ENCODE measurements around the gene SPON1. TPM values are rescaled to one million over a fixed set of nuclear protein-coding genes. Genes with fewer than 3 reads are reported as not detected.
A peak's percentile ranks its signal among the peaks of the same experiment; 100 is the strongest.

SPON1 gene
- total RNA-seq, 4 donors from 2014 or later, result 42.6 to 74.0 (median 56.1) TPM

DNA sequence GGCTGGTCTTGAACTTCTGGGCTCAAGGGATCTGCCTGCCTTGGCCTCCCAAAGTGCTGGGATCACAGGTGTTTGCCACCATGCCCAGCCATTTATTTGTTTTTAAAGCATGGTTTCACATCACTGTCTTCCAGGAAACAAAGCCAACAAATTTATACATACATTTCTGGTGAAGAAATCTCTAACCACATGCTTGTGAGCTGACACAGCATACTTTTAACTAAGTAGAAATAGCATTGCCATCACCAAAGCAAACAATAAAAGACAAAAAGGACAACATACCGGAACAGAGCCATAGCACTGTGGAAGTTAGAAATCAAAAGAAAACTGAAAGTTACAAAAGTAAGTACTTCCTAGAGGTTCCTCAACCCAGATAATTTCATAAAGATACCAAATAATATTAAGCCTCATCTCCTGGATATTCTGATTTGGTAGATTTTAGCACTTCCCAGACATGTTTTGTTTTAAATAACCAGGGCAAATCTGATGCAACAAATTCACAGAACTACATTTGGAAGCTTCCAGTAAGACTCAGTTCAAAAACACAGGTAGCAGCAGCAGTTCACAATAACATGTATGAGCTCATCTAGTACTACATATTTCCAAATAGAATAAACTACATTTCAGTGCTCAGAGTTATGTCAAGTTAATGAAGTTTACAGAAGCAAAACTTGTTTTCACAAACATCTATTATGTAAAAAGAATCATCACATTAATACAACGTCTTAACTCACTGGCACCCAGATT lies 325.8 kb downstream of the SPON1 start:
- Histone ChIP-seq H3K36me3 (no peaks in the 10 kb centered on the region), H3K4me1 (peaks cover 0 to 6% (median 0%) of the 10 kb centered on the region in 4 donors), H3K4me3 (no peak overlapping the region), H3K9me3 (no peaks in the 10 kb centered on the region), H3K27ac (peak overlapping the region in 2 of 4 donors; percentile 23 to 54), H3K27me3 (no peaks in the 10 kb centered on the region)
- no peak for DNase-seq
- 42 to 73% methylated on average over 2 of the region's 2 CpGs for WGBS, 2 donors (ENCODE audit: low coverage in 1 of 2)
- TF ChIP-seq EP300 (IDR thresholded peaks at IDR 0.05; ENCODE audit: low read depth) (no peak), POLR2A (IDR thresholded peaks at IDR 0.05) (no peak), POLR2AphosphoS5 (IDR thresholded peaks at IDR 0.05) (no peak)
- TF ChIP-seq, protein P1, sequence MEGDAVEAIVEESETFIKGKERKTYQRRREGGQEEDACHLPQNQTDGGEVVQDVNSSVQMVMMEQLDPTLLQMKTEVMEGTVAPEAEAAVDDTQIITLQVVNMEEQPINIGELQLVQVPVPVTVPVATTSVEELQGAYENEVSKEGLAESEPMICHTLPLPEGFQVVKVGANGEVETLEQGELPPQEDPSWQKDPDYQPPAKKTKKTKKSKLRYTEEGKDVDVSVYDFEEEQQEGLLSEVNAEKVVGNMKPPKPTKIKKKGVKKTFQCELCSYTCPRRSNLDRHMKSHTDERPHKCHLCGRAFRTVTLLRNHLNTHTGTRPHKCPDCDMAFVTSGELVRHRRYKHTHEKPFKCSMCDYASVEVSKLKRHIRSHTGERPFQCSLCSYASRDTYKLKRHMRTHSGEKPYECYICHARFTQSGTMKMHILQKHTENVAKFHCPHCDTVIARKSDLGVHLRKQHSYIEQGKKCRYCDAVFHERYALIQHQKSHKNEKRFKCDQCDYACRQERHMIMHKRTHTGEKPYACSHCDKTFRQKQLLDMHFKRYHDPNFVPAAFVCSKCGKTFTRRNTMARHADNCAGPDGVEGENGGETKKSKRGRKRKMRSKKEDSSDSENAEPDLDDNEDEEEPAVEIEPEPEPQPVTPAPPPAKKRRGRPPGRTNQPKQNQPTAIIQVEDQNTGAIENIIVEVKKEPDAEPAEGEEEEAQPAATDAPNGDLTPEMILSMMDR (IDR thresholded peaks at IDR 0.05), result no peak
- intact Hi-C loops (cut with DNase I; ENCODE audit: low total_unique reads), result no loop called here
- in situ Hi-C loops (cut with MboI; ENCODE audit: low pct_ligation_motif_present in 1 of 4, low pct_unique_long_range_greater_than_20kb in 1 of 4, low sequenced_read_pairs in 3 of 4), result loop anchor here in 2 of 4 donors (25.0 kb wide), 2 partner anchors 124 to 174 kb away; no protein-coding TSS in a partner anchor

DNA sequence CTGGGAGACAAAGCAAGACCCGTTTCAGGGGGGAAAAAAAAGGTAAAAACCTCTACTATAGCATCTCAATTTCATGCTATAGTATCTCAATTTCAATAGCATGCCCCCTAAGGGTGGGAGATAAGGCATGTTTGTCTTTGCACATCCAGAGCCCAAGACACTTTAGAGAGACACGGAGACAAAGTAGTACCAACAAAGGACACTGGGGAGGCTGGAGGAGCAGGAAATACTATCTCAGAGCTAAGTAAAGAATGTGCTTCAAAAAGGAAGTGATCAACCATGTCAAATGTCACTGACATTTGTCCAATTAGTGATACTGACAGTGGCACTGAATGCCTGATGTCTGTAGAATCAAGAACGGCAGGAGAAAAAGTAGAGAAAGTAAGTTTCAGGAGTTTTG lies 327.9 kb downstream of the SPON1 start:
- DNase-seq, result no peak
- Histone ChIP-seq H3K27ac (no peak overlapping the region), H3K9me3 (no peaks in the 10 kb centered on the region), H3K4me3 (no peak overlapping the region), H3K27me3 (no peaks in the 10 kb centered on the region), H3K36me3 (no peaks in the 10 kb centered on the region), H3K4me1 (peaks cover 0 to 6% (median 0%) of the 10 kb centered on the region in 4 donors)
- in situ Hi-C loops (cut with MboI; ENCODE audit: low pct_ligation_motif_present in 1 of 4, low pct_unique_long_range_greater_than_20kb in 1 of 4, low sequenced_read_pairs in 3 of 4) (loop anchor here (10.0 to 25.0 kb wide), 3 partner anchors 122 to 172 kb away; no protein-coding TSS in a partner anchor), intact Hi-C loops (cut with DNase I; ENCODE audit: low total_unique reads) (no loop called here)
- no peak for TF ChIP-seq EP300 (IDR thresholded peaks at IDR 0.05; ENCODE audit: low read depth)
- TF ChIP-seq, protein P1 (IDR thresholded peaks at IDR 0.05), result no peak
- no peak for TF ChIP-seq POLR2A (IDR thresholded peaks at IDR 0.05)
- TF ChIP-seq POLR2AphosphoS5 (IDR thresholded peaks at IDR 0.05), result no peak
- 90 to 100% methylated on average over 3 of the region's 3 CpGs for WGBS, 2 donors (ENCODE audit: low coverage in 1 of 2)

GRCh38 chr11:14299921-14300320 lies 337.4 kb downstream of the SPON1 start:
- Histone ChIP-seq H3K36me3 (no peaks in the 10 kb centered on the region), H3K27me3 (no peaks in the 10 kb centered on the region), H3K9me3 (no peaks in the 10 kb centered on the region), H3K27ac (no peak overlapping the region), H3K4me1 (peaks cover 0 to 18% (median 0%) of the 10 kb centered on the region in 4 donors), H3K4me3 (no peak overlapping the region)
- intact Hi-C loops (cut with DNase I; ENCODE audit: low total_unique reads) (loop anchor here (5.0 kb wide), 1 partner anchor 157 kb away; no protein-coding TSS in a partner anchor), in situ Hi-C loops (cut with MboI; ENCODE audit: low pct_ligation_motif_present in 1 of 4, low pct_unique_long_range_greater_than_20kb in 1 of 4, low sequenced_read_pairs in 3 of 4) (loop anchor here (10.0 to 25.0 kb wide), 3 partner anchors 112 to 162 kb away; no protein-coding TSS in a partner anchor)
- TF ChIP-seq POLR2A (IDR thresholded peaks at IDR 0.05), result no peak
- no peak for TF ChIP-seq EP300 (IDR thresholded peaks at IDR 0.05; ENCODE audit: low read depth)
- no peak for DNase-seq
- WGBS, 2 donors (ENCODE audit: low coverage in 1 of 2), result 72 to 100% methylated on average over 1 of the region's 1 CpG

DNA sequence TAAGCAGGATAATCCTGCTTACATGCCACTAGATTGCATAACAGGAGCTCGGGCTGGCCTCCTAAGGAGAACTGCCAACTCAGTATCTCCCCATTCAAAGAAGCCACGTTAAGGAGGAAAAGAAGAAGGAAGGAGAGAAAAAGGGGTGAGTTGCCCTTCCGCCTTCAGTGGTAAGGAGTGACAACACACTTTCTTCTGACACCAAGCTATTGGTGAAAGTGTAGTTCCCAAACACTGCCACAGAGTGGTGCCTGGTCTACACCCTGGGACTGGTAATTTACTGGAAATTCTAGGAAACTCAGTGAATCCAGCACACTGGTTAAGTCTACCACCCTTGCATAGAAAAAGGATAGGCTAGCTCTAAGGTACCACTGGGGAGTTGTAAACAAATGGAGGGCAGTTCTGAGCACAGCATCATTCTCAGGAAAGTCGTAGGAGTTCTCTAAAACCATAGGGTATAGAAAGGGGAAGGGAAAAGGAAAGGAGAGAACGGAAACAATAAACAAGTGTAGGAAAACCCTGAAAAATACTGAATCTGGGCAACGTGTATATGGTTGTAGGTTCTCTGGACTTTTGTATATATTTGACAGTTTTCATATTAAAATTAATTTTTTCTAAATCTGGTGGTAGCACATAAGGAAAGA lies 338.3 kb downstream of the SPON1 start:
- in situ Hi-C loops (cut with MboI; ENCODE audit: low pct_ligation_motif_present in 1 of 4, low pct_unique_long_range_greater_than_20kb in 1 of 4, low sequenced_read_pairs in 3 of 4), result loop anchor here in 1 of 4 donors (10.0 kb wide), 1 partner anchor 154 kb away; no protein-coding TSS in a partner anchor
- 43 to 45% methylated on average over 5 to 6 of the region's 6 CpGs for WGBS, 2 donors (ENCODE audit: low coverage in 1 of 2)
- intact Hi-C loops (cut with DNase I; ENCODE audit: low total_unique reads), result loop anchor here (5.0 kb wide), 1 partner anchor 157 kb away; no protein-coding TSS in a partner anchor
- Histone ChIP-seq H3K36me3 (no peaks in the 10 kb centered on the region), H3K4me3 (no peak overlapping the region), H3K9me3 (no peaks in the 10 kb centered on the region), H3K27ac (no peak overlapping the region), H3K4me1 (peaks cover 0 to 18% (median 0%) of the 10 kb centered on the region in 4 donors), H3K27me3 (no peaks in the 10 kb centered on the region)
- no peak for TF ChIP-seq EP300 (IDR thresholded peaks at IDR 0.05; ENCODE audit: low read depth)
- TF ChIP-seq, protein P1 (IDR thresholded peaks at IDR 0.05), result peak; percentile 67 to 79 (median 70)
- peak; percentile 48 for DNase-seq

All from transverse colon (tissue), 4 donors.